ENCODE results near the gene RPP25L.

The RPP25L gene

DNA sequence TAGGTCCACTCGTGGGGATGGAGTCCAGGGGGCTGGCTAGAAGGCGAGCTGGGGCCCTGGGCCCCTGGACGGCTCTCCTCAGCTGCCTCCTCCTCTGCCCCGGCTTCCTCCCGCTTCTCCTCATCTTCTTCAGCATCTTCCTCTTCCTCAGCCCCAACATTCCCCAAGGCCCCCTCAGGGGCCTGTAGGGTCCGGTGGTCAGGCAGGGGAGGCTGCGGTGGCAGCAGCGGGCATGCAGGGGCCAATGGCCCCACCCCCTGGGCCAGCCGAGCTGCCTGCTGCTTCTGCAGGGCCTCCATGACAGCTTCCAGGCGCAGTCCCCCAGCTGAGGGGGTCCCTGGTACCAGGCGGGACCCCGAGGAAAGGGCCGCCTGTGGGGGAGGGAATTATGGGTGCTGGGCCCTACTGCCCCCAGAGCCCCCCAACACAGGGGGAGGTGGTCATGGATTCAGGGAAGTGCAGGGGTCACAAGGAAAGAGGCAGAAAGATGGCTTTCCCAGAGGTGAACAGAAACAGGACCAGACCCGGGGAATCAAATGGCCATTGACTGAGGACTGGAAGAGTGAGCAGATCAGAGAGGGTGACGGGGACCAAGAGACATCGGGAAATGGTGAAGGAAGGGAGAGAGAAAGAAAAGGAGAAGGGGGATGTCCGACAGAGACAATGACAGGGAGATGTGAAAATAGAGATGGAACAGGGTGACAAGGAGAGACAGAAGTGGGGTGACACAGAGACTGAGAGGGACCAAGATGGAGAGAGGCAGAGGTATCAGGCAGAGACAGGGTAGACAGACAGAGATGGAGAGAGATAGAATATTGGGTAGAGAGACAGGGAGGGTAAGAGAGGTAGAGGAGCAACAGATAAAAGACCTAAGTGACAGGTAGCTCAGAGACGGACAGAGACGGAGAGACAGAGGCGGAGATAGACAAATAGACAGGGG lies 16.1 kb upstream of the RPP25L start:
- Histone ChIP-seq H3K4me3 (ENCODE audit: low read length) (peak overlapping the region; percentile 36), H3K9ac (ENCODE audit: low read length) (no peak overlapping the region; the same call in 1 of the 2 replicates), H3K9me2 (replicated peaks; ENCODE audit: insufficient read depth, low read length) (no peaks in the 10 kb centered on the region), H3K27me3 (replicated peaks; ENCODE audit: insufficient read depth, low read length) (peaks cover 80% of the 10 kb centered on the region), H3F3A (ENCODE audit: insufficient read depth, low read length) (no peaks in the 10 kb centered on the region), H4K20me1 (ENCODE audit: insufficient read depth, low read length) (no peaks in the 10 kb centered on the region), H3K27ac (ENCODE audit: low read length) (no peak overlapping the region), H3K79me2 (ENCODE audit: low read length) (no peaks in the 10 kb centered on the region), H3K9me3 (replicated peaks; ENCODE audit: insufficient read depth, low read length) (no peaks in the 10 kb centered on the region), H2AFZ (ENCODE audit: low read length) (peak overlapping the region; percentile 30; the same call in 1 of the 2 replicates), H3K4me1 (ENCODE audit: low read length) (0 out of 2 replicates have a peak, but pooled peaks cover 4% of the 10 kb centered on the region), H3K4me2 (ENCODE audit: low read depth, low read length) (peak overlapping the region; percentile 72), H3K36me3 (replicated peaks; ENCODE audit: insufficient read depth, low read length) (no peaks in the 10 kb centered on the region)
- no peak for DNase-seq
- TF ChIP-seq, protein P1, sequence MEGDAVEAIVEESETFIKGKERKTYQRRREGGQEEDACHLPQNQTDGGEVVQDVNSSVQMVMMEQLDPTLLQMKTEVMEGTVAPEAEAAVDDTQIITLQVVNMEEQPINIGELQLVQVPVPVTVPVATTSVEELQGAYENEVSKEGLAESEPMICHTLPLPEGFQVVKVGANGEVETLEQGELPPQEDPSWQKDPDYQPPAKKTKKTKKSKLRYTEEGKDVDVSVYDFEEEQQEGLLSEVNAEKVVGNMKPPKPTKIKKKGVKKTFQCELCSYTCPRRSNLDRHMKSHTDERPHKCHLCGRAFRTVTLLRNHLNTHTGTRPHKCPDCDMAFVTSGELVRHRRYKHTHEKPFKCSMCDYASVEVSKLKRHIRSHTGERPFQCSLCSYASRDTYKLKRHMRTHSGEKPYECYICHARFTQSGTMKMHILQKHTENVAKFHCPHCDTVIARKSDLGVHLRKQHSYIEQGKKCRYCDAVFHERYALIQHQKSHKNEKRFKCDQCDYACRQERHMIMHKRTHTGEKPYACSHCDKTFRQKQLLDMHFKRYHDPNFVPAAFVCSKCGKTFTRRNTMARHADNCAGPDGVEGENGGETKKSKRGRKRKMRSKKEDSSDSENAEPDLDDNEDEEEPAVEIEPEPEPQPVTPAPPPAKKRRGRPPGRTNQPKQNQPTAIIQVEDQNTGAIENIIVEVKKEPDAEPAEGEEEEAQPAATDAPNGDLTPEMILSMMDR (IDR thresholded peaks at IDR 0.05; ENCODE audit: low read length) = no peak
- TF ChIP-seq EZH2phosphoT487 (IDR thresholded peaks at IDR 0.05; ENCODE audit: low read length) = no peak
- TF ChIP-seq EZH2 (optimal IDR thresholded peaks at IDR 0.05; ENCODE audit: low read depth, low read length) = no peak

DNA sequence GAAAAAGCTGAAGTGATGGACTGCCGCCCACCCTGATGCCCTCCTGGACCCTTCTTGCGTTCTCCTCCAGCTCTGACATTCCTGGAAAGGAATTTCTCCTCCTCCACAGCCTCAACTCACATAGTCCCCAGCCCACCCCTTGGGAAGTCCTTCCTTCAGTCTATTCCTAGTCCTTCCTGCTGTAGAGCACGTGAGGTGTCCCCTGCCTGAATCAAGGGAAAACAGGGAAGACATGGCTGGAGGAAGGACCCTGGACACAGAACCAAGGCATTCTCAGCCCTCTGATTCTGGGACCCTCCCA lies 13.2 kb upstream of the RPP25L start:
- H3K4me3 ChIP-seq (ENCODE audit: low read length) = no peak overlapping the region
- H3K9ac ChIP-seq (ENCODE audit: low read length) = no peak overlapping the region
- no peaks in the 10 kb centered on the region for H3K9me3 ChIP-seq (replicated peaks; ENCODE audit: insufficient read depth, low read length)
- no peak for DNase-seq
- no peaks in the 10 kb centered on the region for H3K9me2 ChIP-seq (replicated peaks; ENCODE audit: insufficient read depth, low read length)
- no peak overlapping the region for H3K27ac ChIP-seq (ENCODE audit: low read length)
- peaks cover 72% of the 10 kb centered on the region for H3K27me3 ChIP-seq (replicated peaks; ENCODE audit: insufficient read depth, low read length)
- H2AFZ ChIP-seq (ENCODE audit: low read length) = no peak overlapping the region
- peaks cover 1% of the 10 kb centered on the region for H3K79me2 ChIP-seq (ENCODE audit: low read length)
- no peak overlapping the region for H3K4me2 ChIP-seq (ENCODE audit: low read depth, low read length)
- peaks cover 9% of the 10 kb centered on the region; the same call in 1 of the 2 replicates for H3K4me1 ChIP-seq (ENCODE audit: low read length)
- no peaks in the 10 kb centered on the region for H3F3A ChIP-seq (ENCODE audit: insufficient read depth, low read length)
- H4K20me1 ChIP-seq (ENCODE audit: insufficient read depth, low read length) = no peaks in the 10 kb centered on the region
- no peaks in the 10 kb centered on the region for H3K36me3 ChIP-seq (replicated peaks; ENCODE audit: insufficient read depth, low read length)
- TF ChIP-seq EZH2 (optimal IDR thresholded peaks at IDR 0.05; ENCODE audit: low read depth, low read length) (no peak), EZH2phosphoT487 (IDR thresholded peaks at IDR 0.05; ENCODE audit: low read length) (no peak)
- TF ChIP-seq, protein P1 (IDR thresholded peaks at IDR 0.05; ENCODE audit: low read length) = no peak

DNA sequence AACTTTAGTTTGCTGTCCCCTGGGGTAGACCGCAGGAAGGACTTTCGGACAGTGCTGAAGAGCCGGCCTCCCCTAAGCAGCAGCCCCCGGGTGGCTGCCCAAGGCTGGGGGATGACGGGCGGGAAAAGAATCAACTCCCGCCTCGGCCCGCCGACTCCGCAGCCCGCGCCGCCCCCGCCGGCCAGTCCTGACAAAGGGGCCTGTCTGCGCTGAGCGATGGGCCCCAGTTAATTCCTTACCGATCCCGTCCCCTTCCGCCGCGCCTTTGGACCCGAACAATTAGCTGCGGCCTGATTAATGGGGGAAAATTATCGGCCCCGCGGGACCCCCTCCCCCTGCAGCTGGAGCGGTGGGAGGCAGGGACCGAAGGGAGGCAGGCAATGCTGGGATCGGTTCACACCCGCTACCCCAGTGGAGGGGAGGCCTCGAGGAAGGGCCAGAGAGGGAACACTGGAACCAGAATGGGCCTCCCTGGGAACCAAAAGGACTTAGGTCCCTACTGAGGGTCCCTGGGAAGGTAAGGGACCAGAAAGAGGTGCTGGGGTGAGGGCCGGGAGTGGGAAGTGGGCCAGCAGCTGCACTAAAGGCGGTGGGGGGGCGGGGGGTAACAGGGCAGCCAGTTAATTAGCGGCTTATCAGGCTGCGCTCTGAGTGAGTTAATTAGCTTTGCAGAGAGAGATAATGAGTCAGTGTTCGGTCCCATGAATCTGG lies 12.7 kb upstream of the RPP25L start:
- Histone ChIP-seq H3K27ac (ENCODE audit: low read length) (no peak overlapping the region), H3F3A (ENCODE audit: insufficient read depth, low read length) (no peaks in the 10 kb centered on the region), H3K36me3 (replicated peaks; ENCODE audit: insufficient read depth, low read length) (no peaks in the 10 kb centered on the region), H3K79me2 (ENCODE audit: low read length) (peaks cover 7% of the 10 kb centered on the region), H3K4me2 (ENCODE audit: low read depth, low read length) (no peak overlapping the region), H3K4me3 (ENCODE audit: low read length) (no peak overlapping the region), H3K27me3 (replicated peaks; ENCODE audit: insufficient read depth, low read length) (peaks cover 67% of the 10 kb centered on the region), H3K9me2 (replicated peaks; ENCODE audit: insufficient read depth, low read length) (no peaks in the 10 kb centered on the region), H3K4me1 (ENCODE audit: low read length) (peaks cover 9% of the 10 kb centered on the region; the same call in 1 of the 2 replicates), H4K20me1 (ENCODE audit: insufficient read depth, low read length) (no peaks in the 10 kb centered on the region), H2AFZ (ENCODE audit: low read length) (no peak overlapping the region), H3K9ac (ENCODE audit: low read length) (no peak overlapping the region), H3K9me3 (replicated peaks; ENCODE audit: insufficient read depth, low read length) (no peaks in the 10 kb centered on the region)
- no peak for DNase-seq
- no peak for TF ChIP-seq EZH2phosphoT487 (IDR thresholded peaks at IDR 0.05; ENCODE audit: low read length)
- no peak for TF ChIP-seq EZH2 (optimal IDR thresholded peaks at IDR 0.05; ENCODE audit: low read depth, low read length)
- TF ChIP-seq, protein P1 (IDR thresholded peaks at IDR 0.05; ENCODE audit: low read length) = no peak

Measured in MM.1S (cell line).